ENCODE results near the gene UBASH3A.

DNA sequence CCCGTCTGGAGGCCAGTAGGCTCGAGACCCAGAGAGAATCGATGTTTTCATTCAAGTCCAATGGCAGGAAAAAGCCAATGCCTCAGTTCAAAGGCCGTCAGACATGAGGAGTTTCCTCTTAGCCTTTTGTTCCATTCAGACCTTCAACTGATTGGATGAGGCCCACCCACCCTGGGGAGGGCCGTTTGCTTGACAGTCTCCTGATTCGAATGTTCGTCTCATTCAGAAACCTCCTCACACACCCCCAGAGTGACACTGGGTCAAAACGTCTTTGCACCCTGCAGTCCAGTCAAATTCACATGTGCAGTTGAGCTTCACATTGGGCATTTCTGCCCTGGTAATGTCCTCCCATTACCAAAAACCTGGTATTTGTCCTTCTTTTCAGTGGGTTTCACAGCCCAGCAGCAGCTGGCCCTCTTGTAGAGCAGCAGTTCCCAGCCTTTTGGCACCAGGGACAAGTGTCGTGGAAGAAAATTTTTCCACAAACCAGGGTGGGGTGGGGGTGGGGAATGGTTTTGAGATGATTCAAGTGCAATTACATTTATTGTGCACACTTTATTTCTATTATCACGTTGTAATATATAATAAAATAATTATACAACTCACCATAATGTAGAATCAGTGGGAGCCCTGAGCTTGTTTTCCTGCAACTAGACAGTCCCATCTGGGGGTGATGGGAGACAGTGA, 52.2 kb downstream of the UBASH3A start:
- TF ChIP-seq, protein P1, sequence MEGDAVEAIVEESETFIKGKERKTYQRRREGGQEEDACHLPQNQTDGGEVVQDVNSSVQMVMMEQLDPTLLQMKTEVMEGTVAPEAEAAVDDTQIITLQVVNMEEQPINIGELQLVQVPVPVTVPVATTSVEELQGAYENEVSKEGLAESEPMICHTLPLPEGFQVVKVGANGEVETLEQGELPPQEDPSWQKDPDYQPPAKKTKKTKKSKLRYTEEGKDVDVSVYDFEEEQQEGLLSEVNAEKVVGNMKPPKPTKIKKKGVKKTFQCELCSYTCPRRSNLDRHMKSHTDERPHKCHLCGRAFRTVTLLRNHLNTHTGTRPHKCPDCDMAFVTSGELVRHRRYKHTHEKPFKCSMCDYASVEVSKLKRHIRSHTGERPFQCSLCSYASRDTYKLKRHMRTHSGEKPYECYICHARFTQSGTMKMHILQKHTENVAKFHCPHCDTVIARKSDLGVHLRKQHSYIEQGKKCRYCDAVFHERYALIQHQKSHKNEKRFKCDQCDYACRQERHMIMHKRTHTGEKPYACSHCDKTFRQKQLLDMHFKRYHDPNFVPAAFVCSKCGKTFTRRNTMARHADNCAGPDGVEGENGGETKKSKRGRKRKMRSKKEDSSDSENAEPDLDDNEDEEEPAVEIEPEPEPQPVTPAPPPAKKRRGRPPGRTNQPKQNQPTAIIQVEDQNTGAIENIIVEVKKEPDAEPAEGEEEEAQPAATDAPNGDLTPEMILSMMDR (IDR thresholded peaks at IDR 0.05), result no peak
- no peak for TF ChIP-seq EZH2 (IDR thresholded peaks at IDR 0.05; ENCODE audit: borderline replicate concordance, insufficient read depth, low read depth, low read length, poor library complexity, severe bottlenecking)

All from B cell (primary cell).